ENCODE data around the gene PYDC1. TPM values are rescaled to one million over a fixed set of nuclear protein-coding genes. Genes with fewer than 3 reads are reported as not detected.
"Not testable (repeated sequence)": the region's sequence is repeated elsewhere in the genome, so short reads cannot be mapped to it uniquely, and the experiment has no call there.

Gene PYDC1
- not detected for total RNA-seq

DNA sequence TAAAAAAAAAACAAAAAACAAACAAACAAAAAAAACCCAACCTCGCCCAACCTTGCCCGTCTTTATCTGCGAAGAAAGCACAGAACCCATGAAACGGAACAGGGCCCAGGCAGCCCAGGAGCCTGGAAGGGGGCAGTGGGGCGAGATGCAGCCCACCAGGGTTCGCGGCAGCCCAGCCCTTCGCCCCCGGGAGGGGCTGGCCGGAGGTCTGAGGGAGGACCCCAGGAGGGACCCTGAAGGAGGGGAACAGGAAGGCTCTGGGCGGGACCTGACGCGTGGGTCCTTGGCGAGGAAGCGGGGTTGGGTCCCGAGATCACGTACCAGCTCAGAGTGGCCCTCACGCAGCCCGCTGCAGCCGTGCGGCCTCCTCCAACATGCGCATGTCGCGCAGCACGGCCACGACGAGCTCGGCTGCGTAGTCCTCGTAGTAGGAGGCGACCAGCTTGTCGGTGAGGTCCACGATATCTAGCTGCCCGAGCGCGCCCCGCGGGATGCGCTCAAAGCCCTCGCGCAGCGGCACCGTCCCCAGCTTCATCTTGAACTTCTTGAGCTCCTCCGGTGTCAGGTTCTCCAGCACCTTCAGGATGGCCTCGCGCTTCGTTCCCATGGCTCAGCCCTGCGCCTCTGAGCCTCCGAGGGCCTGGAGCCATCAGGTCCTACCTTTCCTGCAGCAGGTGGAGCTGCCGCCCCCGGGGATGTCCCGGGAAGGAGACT, at the start of gene PYDC1:
Gene PYDC1 (minus strand): TSS at position 714 of the 714 bp plus-strand sequence. CDS start 107 bp downstream, at position 607.
- DNase-seq (ENCODE audit: low spot score) = no peak

DNA sequence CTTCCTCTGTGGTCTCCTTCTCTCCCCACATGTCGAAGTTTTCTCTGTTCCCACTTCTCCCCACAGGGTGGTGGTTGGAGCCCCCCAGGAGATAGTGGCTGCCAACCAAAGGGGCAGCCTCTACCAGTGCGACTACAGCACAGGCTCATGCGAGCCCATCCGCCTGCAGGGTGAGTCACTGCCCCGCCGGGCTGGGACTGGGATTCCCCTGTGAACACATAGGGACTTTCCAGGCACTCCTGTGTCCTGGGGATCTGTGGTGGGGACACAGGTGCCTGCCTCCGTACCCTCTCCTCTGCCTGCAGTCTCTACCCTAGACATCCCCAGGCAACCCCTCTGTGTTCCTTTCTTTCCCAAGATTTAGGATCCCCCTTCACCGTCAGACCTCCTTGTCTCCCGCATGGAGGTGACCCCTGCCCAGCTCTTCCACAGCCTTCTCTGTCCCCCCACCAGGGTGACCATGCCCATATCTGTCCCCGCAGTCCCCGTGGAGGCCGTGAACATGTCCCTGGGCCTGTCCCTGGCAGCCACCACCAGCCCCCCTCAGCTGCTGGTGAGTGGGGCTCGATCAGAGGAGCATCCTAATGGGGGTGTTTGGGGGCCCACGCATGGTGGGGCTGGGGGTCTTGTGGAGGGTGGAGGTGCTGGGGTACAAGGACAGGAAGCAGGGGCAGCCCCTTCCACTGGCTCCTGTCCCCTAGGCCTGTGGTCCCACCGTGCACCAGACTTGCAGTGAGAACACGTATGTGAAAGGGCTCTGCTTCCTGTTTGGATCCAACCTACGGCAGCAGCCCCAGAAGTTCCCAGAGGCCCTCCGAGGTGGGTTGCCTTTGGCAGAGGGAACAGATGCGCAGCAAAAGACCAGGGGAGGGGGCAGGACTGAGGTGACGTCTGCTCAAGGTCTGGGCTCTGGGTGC, 48.7 kb upstream of the PYDC1 start:
- no peak for DNase-seq (ENCODE audit: low spot score)

DNA sequence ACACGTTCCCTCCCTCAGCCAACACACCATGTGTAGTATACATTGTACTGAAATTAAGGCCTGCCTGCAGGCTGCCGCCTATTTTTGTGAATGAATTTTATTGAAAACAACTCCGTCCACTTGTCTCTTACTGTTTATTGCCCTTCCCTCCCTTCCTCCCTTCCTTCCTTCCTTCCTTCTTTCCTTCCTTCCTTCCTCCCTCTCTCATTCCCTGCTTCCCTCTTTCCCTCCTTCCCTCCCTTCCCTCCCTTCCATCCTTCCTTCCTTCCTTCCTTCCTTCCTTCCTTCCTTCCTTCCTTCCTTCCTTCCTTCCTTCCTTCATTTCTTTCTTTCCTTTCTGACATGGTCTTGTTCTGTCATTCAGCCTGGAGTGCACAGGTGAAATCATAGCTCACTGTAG, 45.1 kb upstream of the PYDC1 start:
- no peak for DNase-seq (ENCODE audit: low spot score)

DNA sequence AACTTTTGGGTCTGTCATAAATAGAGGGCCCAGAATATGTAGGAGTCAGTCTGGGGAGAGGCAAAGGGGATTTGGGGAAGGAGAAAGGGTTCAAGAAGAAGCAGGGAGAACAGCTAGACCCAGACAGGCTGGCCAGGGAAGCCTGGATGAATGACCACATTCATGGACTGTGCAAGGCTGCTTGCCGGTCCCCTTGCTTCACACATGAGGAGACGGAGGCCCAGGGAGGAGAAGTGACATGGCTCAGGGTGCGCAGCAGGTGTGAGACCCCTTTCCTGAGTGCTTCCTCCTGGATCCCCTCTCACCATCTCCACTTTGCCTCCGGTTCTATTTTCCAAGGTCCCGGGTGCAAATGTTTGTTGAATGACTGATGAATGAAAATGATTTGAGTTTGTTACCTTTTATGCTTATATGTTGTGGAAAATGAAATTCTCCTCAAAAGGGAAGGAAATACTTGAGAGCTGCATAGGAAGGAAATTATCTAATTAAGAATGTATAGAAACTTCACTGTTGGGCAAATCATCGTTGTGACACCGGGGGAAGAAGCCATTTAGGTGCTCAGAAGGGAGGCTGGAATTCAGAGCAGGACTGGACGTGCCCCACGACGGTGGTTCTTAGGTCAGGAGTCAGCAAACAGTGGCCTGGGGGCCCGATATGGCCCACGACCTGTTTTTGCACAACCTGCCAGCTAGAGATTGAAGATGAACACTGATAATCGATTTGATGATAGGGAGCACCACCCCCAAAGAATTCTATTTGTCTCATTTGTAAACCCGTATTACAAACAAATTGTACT, 43.4 kb upstream of the PYDC1 start:
- DNase-seq (ENCODE audit: low spot score) = no peak

DNA sequence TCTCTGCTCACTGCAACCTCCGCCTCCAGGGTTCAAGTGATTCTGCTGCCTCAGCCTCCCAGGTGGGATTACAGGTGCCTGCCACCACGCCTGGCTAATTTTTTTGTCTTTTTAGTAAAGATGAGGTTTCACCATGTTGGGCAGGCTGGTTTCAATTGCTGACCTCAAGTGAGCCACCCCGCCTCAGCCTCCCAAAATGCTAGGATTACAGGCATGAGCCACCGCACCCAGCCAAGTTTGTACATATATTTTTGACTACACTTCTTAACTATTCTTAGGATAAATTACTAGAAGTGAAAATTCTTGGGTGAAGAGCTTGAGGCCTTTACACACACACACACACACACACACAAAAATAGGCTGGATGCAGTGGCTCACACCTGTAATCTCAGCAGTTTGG, 41.4 kb upstream of the PYDC1 start:
- DNase-seq (ENCODE audit: low spot score) = no peak

DNA sequence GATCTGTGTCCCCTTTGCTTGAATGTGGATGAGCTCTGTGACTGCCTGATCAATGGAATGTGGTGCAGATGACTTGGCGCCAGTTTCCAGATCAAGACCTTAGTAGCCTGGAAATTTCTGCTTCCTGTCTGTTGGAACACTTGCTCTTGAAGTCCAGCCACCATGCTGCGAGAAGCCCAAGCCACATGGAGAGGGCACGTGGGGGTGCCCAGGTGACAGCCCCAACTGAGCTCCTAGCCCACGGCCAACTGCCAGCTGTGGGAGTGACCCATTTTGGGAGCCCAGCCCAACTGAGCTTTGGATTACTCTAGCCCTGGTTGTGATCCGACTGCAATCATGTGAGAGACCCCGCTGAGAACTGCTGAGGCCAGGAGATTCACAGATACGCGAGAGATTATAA, 39.5 kb upstream of the PYDC1 start:
- DNase-seq (ENCODE audit: low spot score) = no peak

DNA sequence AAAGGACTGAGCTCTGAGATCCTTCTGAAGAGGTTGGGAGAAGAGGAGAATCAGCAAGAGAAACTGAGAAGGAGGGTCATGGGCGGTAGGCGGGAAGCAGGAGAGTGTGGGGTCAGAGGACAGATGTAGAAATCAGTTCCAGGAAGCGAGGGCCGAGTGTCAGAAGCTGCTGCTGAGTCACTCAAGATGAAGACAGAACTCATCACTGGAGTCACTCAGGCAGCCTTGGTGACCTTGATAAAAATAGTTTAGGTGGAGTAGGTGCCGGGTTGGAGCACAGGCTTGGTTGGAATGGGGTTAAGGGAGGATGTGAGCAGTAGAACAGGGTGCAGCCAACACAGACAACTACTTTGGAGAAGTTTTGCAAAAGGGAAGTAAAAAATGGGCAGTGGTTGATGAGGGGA, 36.7 kb upstream of the PYDC1 start:
- DNase-seq (ENCODE audit: low spot score) = no peak

DNA sequence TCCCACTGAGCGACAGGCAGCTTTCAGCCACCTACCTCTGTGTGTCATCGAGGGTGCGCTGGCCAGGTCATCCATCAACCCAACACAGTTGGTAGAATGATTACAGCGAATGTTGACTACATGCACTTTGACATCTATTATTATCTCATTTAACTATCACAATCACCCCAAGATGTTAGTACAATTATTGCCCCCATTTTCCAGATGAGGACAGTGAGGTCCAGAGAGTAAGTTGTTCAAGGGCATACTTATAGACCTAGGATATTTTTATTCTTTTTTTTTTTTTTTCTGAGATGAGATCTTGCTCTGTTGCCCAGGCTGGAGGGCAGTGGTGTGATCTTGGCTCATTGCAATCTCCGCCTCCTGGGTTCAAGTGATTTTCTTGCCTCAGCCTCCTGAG, 34.5 kb upstream of the PYDC1 start:
- DNase-seq (ENCODE audit: low spot score) = no peak

DNA sequence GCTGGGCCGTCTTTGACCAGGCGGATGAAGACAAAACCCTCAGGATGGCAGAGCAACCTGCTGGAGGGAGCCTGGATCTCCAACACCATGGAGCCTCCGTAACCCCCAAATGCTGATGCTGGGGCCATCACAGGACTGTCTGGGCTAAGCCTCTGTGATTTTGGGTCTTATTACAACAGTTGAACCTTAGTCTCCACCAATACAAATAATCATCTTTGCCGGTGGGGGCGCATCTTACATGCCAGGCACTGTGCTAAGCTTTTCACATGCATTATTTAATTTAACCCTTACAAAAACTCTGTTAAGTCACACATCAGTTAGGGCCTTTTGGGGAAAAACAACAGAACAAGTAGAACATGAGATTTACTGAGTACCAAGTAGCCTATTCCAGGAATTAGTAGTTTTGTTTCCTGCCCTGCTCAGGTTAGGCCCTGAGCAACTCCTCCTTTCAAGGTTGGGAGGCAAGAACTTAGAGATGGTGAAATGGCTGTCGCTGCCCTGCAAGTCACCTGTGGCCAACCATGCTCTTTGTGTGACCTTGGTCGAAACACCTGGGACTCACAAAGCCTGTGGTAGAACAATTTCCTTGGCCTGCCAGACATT, 33.9 kb upstream of the PYDC1 start:
- DNase-seq (ENCODE audit: low spot score) = no peak

DNA sequence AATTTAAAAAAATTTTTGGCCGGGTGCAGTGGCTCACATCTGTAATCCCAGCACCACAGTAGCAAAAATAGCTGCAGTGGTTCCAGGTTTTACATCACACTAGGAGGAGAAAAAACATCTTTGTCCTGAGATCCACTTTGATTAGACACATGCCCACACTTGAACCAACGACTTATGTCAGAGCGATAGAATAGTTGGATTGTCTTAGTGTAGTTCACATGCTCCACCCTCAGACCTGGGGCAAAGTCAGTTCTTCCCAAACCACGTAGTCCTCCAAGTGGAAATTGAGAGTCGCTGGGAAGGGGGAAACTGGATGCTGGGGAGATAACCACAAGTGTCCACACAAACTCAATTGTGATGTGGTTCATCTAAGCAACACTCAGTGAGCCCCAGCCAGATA, 31.4 kb upstream of the PYDC1 start:
- DNase-seq (ENCODE audit: low spot score) = no peak

DNA sequence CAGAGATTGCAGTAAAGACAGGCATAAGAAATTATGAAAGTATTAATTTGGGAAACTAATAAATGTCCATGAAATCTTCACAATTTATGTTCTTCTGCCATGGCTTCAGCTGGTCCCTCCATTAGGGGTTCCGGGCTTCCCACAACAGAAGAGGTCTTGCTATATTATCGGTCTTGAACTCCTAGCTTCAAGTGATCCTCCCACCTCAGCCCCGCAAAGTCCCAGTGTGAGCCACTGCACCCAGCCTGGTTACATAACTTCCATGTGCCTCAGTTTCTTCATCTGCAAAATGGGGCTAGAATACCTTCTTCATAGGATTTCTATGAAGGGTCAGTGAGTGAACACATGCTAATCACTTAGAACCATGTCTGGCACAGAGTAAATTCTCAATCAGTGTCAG, 29.4 kb upstream of the PYDC1 start:
- DNase-seq (ENCODE audit: low spot score) = no peak

DNA sequence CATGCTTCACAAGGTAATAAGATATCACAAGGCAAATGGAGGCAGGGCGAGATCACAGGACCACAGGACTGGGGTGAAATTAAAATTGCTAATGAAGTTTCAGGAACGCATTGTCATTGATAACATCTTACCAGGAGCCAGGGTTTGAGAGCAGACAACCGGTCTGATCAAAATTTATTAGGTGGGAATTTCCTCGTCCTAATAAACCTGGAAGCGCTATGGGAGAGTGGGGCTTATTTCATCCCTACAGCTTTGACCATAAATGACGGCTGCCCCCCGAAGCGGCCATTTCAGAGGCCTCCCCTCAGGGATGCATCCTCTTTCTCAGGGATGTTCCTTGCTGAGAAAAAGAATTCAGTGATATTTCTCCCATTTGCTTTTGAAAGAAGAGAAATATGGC, 28.7 kb upstream of the PYDC1 start:
- not testable (repeated sequence) for DNase-seq (ENCODE audit: low spot score)

DNA sequence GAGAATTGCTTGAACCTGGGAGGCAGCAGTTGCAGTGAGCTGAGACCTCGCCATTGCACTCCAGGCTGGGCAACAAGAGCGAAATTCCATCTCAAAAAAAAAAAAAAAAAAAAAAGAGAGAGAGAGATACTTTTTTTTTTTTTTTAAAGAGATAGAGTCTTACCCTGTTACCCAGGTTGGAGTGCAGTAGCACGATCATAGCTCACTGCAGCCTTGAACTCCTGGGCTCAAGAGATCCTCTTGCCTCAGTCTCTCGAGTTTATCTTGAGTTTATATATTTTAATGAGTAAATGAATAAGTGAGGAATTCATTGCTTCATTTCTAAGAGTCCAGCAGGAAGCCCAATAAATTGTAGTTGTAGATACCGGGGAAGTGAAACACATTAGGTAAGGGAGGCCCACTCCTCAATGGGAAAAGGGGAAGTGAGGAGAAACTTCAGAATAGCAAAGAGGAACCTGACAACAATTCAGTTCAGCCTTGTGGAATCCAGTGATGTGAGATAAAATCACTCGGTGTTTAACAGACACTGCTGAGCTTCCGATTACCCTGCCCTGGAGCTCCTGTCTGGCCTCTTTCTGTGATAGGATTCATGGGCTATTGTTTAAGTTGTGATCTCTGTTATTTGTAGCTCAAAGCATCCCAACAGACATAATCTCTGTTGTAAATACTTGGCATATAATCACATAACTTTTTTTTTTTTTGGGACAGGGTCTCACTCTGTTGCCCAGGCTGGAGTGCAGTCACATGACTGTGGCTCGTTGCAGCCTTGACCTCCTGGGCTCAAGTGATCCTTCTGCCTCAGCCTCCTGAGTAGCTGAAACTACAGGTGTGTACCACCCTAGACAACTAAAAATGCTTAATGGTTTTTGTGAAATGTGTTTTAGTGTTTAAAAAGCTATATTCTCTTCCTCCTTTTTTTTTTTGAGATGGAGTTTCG, 27.1 kb upstream of the PYDC1 start:
- no peak for DNase-seq (ENCODE audit: low spot score)

DNA sequence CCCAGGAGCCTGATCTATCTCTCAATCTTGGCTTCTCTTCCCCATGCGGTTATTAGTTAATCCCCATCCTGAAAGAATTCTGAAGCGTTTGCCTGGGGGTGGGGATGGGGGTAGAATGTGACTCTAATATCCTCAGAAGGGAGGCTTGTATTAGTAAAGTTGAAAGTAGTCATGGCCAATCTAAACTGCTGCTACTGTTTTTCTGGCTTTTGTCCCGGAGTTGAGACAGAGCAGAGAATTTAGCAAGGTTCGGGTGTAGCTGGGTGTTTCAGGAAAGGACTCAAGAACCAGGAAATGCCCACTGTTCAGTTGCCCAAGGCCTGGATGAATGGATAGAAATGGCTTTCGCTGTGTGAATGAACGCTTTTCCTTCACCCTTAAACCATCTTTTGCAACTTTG, 25.3 kb upstream of the PYDC1 start:
- no peak for DNase-seq (ENCODE audit: low spot score)

DNA sequence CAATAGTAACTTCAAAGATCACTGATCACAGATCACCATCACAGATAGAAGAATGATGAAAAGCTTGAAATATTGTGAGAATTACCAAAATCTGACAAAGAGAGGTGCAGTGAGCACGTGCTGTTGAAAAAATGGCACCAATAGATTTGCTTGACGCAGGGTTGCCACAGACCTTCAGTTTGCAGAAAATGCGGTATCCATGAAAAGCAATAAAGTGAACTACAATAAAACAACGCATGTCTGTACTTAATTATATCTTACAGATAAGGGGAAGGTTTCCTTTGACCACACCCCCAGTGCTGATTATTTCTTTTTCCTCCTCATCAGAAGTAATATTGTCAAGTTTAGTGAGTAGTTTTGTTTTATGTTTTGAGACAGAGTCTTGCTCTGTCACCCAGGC, 21.1 kb upstream of the PYDC1 start:
- DNase-seq (ENCODE audit: low spot score) = no peak

DNA sequence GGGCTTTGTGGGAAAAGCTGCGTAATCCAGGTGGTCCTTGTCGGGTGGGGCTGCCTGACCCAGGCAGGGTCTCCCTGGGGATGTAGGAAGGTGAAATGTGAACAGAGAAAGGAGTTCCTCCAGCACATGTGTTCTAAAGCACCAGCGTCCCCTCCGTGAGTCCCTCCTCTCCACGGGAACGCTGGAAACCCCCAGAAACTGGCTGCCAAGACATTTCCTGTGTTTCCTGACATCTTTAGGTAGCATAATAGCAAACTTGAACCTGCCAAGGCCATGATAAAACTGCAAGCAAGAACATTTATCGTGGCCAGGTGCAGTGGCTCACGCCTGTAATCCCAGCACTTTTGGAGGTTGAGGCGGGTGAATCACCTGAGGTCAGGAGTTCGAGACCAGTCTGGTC, 12.6 kb upstream of the PYDC1 start:
- DNase-seq (ENCODE audit: low spot score) = no peak

DNA sequence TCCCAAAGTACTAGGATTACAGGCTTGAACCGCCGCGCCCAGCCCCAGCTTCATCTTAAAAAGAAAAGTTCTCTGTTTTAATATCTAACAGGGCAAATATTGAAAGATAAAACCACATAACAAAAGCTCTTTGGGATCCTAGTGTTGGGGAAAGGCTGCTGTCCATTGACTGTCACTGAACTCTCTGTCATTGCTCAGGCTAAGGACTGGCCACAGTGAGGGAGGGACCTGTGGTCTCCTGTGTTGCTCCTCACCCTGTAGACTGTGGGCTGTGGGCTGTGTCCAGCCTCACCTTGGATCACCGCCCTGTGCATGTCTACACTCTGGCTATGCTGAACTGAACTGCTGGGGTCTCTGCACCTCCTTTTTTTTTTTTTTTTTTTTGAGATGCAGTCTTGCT, 11.3 kb upstream of the PYDC1 start:
- no peak for DNase-seq (ENCODE audit: low spot score)

DNA sequence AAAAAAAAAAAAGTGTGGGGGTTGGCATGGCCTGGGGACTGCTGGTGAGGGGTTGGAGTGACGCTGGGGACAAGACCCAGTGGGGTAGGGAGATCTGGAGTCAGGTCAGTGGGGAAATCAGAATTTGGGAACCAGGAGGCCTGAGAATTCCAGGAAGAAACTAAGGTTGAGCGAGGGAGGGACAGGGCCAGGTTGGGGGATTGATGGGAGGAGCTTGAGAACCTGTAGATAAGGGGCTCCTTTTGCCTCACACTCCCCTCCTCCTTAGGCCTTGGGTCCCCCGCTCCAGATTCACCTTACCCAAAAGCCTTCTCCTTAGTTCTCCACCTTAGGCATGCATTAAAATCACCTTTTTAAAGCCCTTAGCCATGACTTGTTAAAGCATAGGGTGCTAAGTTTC, 8.3 kb upstream of the PYDC1 start:
- DNase-seq (ENCODE audit: low spot score) = no peak

DNA sequence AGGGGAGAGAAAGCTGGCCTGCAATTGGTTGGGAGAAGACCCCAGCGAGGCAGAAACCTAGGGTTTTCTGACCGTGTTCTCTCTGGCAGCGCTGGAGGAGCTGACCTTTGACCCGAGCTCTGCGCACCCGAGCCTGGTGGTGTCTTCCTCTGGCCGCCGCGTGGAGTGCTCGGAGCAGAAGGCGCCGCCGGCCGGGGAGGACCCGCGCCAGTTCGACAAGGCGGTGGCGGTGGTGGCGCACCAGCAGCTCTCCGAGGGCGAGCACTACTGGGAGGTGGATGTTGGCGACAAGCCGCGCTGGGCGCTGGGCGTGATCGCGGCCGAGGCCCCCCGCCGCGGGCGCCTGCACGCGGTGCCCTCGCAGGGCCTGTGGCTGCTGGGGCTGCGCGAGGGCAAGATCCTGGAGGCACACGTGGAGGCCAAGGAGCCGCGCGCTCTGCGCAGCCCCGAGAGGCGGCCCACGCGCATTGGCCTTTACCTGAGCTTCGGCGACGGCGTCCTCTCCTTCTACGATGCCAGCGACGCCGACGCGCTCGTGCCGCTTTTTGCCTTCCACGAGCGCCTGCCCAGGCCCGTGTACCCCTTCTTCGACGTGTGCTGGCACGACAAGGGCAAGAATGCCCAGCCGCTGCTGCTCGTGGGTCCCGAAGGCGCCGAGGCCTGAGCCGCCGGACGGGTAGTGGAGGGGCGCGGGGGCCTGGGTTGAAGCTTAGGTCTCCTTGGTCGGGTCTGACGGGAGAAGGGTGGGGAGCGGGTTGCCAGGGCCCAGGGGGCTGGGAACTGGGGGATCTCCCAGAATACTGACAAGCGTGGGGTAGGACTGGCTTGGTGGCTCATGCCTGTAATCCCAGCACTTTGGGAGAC, 7.4 kb upstream of the PYDC1 start:
- no peak for DNase-seq (ENCODE audit: low spot score)

DNA sequence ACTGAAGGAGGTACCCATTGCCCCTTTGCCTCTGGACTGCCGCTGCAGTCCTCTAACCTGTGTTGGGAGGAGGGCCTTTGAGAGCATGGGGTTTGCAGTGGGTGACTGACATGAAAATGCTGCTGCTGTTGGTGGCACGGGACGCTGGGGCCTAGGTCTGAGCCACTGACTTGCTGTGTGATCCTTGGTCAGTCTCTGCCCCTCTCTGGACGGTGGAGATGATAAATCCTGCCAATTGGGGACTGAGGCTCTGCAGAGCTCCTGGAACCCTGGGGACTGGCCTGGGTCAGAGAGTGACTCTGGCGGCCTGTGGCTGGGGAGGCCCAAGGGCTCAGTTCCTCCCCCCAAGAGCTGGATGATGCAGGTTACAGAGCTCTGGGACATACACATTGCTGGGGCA, 6.1 kb upstream of the PYDC1 start:
- DNase-seq (ENCODE audit: low spot score) = no peak

All from mucosa of gallbladder (tissue), 1 donor.